Liver (tissue), 9 donors: Measurements from ENCODE around the gene LGALS13. TPM values are rescaled to one million over a fixed set of nuclear protein-coding genes. Genes with fewer than 3 reads are reported as not detected.

Experiments used
- DNase-seq: peaks from one replicate; pipeline ENCODE4 v3.0.0-alpha.2; 2017; ENCODE audit warnings: low spot score
- H3K27ac ChIP-seq, 2 donors: one replicate each; pipeline ENCODE4 v1.7.0; 2013; ENCODE audit warnings: inconsistent platforms in 2 of 2, low read length in 2 of 2, control low read depth in 1 of 2, low read depth in 1 of 2, mild to moderate bottlenecking in 1 of 2
- H3K27me3 ChIP-seq, 4 donors: one replicate each; pipeline versions ENCODE4 v1.6.1 to v1.7.0; 2013; ENCODE audit warnings: low read length in 3 of 4, inconsistent platforms in 1 of 4, mild to moderate bottlenecking in 1 of 4, moderate library complexity in 1 of 4; ENCODE audit not compliant: control insufficient read depth in 4 of 4, insufficient read depth in 4 of 4
- H3K36me3 ChIP-seq, 4 donors: one replicate each; pipeline versions ENCODE4 v1.6.1 to v1.7.0; 2013; ENCODE audit warnings: low read length in 3 of 4, mild to moderate bottlenecking in 3 of 4, low read depth in 1 of 4, moderate library complexity in 1 of 4; ENCODE audit not compliant: control insufficient read depth in 4 of 4, insufficient read depth in 3 of 4
- H3K4me1 ChIP-seq, 4 donors: one replicate each; pipeline versions ENCODE4 v1.6.1 to v1.7.0; 2013; ENCODE audit warnings: low read length in 3 of 4, mild to moderate bottlenecking in 3 of 4, moderate library complexity in 1 of 4; ENCODE audit not compliant: control insufficient read depth in 4 of 4, insufficient read depth in 4 of 4
- H3K4me3 ChIP-seq, 3 donors: one replicate each; pipeline versions ENCODE4 v1.6.1 to v1.7.0; 2013; ENCODE audit warnings: low read length in 3 of 3, control low read depth in 1 of 3, low read depth in 1 of 3, mild to moderate bottlenecking in 1 of 3
- H3K9ac ChIP-seq, 2 donors: one replicate each; pipeline ENCODE4 v1.7.0; 2013; ENCODE audit warnings: low read length in 2 of 2, mild to moderate bottlenecking in 2 of 2, moderate library complexity in 2 of 2, control low read depth in 1 of 2, low read depth in 1 of 2
- H3K9me3 ChIP-seq, 4 donors: one replicate each; pipeline versions ENCODE4 v1.6.1 to v1.7.0; 2013; ENCODE audit warnings: low read length in 3 of 4; ENCODE audit not compliant: control insufficient read depth in 4 of 4
- EGR1 ChIP-seq, 2 donors: IDR thresholded peaks; 2 replicates each; pipeline ENCODE4 v1.6.1; 2016 to 2018; ENCODE audit warnings: antibody characterized with exemption in 2 of 2, low read depth in 2 of 2
- FOXA1 ChIP-seq: IDR thresholded peaks from 2 replicates; pipeline ENCODE4 v1.6.1; 2016; ENCODE audit warnings: antibody characterized with exemption
- FOXA2 ChIP-seq: IDR thresholded peaks from 2 replicates; pipeline ENCODE4 v1.6.1; 2016; ENCODE audit warnings: antibody characterized with exemption
- GABPA ChIP-seq, 2 donors: IDR thresholded peaks in 1 of 2; conservative IDR thresholded peaks in 1 of 2; 2 replicates each; pipeline ENCODE4 v1.6.1; 2016; ENCODE audit warnings: antibody characterized with exemption in 2 of 2, mild to moderate bottlenecking in 1 of 2, moderate library complexity in 1 of 2
- HNF4A ChIP-seq, 2 donors: conservative IDR thresholded peaks; 2 replicates each; pipeline ENCODE4 v1.6.1; 2016; ENCODE audit warnings: antibody characterized with exemption in 2 of 2, mild to moderate bottlenecking in 2 of 2
- HNF4G ChIP-seq: IDR thresholded peaks from 2 replicates; pipeline ENCODE4 v1.6.1; 2016; ENCODE audit warnings: antibody characterized with exemption
- JUND ChIP-seq, 2 donors: IDR thresholded peaks; 2 replicates each; pipeline ENCODE4 v1.6.1; 2016; ENCODE audit warnings: antibody characterized with exemption in 2 of 2
- MAX ChIP-seq: IDR thresholded peaks from 2 replicates; pipeline ENCODE4 v1.6.1; 2016; ENCODE audit warnings: antibody characterized with exemption
- NR2F2 ChIP-seq: IDR thresholded peaks from 2 replicates; pipeline ENCODE4 v1.6.1; 2016; ENCODE audit warnings: antibody characterized with exemption
- RAD21 ChIP-seq, 2 donors: IDR thresholded peaks; 2 replicates each; pipeline ENCODE4 v1.6.1; 2016; ENCODE audit warnings: antibody characterized with exemption in 2 of 2, mild to moderate bottlenecking in 2 of 2
- REST ChIP-seq: IDR thresholded peaks from 2 replicates; pipeline ENCODE4 v1.6.1; 2016; ENCODE audit warnings: antibody characterized with exemption, mild to moderate bottlenecking
- RXRA ChIP-seq, 2 donors: IDR thresholded peaks; 2 replicates each; pipeline ENCODE4 v1.6.1; 2017 to 2018; ENCODE audit warnings: antibody characterized with exemption in 2 of 2, mild to moderate bottlenecking in 1 of 2
- SP1 ChIP-seq: IDR thresholded peaks from 2 replicates; pipeline ENCODE4 v1.6.1; 2018; ENCODE audit warnings: antibody characterized with exemption, mild to moderate bottlenecking
- TAF1 ChIP-seq: conservative IDR thresholded peaks from 2 replicates; pipeline ENCODE4 v1.6.1; 2016; ENCODE audit warnings: antibody characterized with exemption, mild to moderate bottlenecking
- YY1 ChIP-seq: IDR thresholded peaks from 2 replicates; pipeline ENCODE4 v1.6.1; 2016; ENCODE audit warnings: antibody characterized with exemption, mild to moderate bottlenecking
- WGBS: extraction: QIAGEN DNeasy Blood & Tissue Kit; methylation state at CpG from one replicate; pipeline ENCODE4 v1.1.7; 2013; 5-methylcytosine and 5-hydroxymethylcytosine counted together
- polyA plus RNA-seq, 2 donors: library from polyadenylated mRNA; stranded (reverse) in 1 of 2; unstranded in 1 of 2; fragments of 200-250 nt in 1 of 2; fragments of >200 nt in 1 of 2; fragmentation: Nextera tagmentation in 1 of 2; extraction: Ambion mirVana in 1 of 2; gene quantifications; one replicate each; pipeline versions ENCODE4 v1.2.1 to v1.2.3, GENCODE V29; 2013 to 2015
- total RNA-seq, 2 donors: library from RNA; depleted of rRNA; stranded (reverse); fragments of >200 nt; gene quantifications; one replicate each; pipeline ENCODE4 v1.2.3, GENCODE V29; 2014
- TF ChIP-seq, protein P1 (sequence below): IDR thresholded peaks from 2 replicates; pipeline ENCODE4 v1.6.1; 2016; ENCODE audit warnings: antibody characterized with exemption
- TF ChIP-seq, protein P2 (sequence below): IDR thresholded peaks from 2 replicates; pipeline ENCODE4 v1.6.1; 2016; ENCODE audit warnings: antibody characterized with exemption
- TF ChIP-seq, protein P3 (sequence below): fragments of 150-350 bp; IDR thresholded peaks from 2 replicates; pipeline ENCODE4 v1.5.1; 2017; ENCODE audit warnings: improper control_type of control experiment, low read depth, low read length; ENCODE audit not compliant: missing input control
- donor health status: healthy.
- donor health status: healthy.
- donor health status: healthy.
- donor health status: healthy.
- donor health status: healthy.

The LGALS13 gene
- total and polyA plus RNA-seq, 4 donors = not detected

DNA sequence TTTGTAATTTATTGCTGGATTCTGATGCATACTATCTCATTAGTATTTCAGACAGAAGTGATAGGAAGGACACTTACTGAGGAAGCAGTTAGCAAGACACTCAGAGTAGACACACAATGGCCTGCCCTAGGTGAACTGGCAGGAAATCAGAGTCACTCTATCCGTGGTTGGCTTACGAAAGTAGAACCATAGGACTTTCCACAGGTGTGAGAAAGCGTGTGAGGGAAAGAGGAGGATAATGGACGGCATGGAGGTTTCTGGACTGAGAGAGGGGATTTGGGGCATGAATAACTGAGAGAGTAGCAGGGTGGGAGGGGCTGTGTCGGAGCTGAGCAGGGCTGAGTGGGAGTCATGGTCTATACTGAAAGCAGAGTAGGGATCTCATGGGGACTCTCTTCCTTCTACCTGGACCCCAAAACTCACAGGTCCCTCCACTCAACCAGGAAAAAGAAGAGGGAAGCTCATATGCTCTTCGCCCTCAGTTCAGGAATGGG, 43.7 kb upstream of the LGALS13 start (continued):
- TF ChIP-seq FOXA1 (no peak), SP1 (no peak)
- TF ChIP-seq, protein P1, sequence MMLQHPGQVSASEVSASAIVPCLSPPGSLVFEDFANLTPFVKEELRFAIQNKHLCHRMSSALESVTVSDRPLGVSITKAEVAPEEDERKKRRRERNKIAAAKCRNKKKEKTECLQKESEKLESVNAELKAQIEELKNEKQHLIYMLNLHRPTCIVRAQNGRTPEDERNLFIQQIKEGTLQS = no peak

DNA sequence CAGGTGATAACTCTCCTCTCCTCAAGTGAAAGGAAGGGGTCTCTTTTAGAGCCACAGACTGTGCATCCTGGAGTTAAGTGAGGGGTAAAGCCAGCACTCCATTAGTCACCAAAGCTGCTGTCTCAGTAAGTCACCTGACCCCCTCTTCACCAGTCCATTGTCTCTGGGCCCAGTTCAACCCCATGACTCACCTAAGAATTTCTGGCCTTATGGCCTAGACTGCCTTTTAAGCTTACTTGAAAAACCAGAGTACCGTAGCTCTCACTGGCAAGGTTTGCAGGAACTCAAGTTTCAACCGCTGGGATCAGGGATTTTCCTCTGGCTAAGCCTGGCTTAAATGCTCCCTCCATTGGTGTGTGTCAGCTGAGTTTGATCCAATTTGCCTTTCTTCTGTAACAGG, 38.9 kb upstream of the LGALS13 start:
- H3K27ac ChIP-seq = no peak overlapping the region
- no peaks in the 10 kb centered on the region for H3K9me3 ChIP-seq
- H3K4me3 ChIP-seq = no peak overlapping the region
- H3K9ac ChIP-seq = no peak overlapping the region
- H3K27me3 ChIP-seq = peaks cover 0 to 4% (median 0%) of the 10 kb centered on the region in 4 donors
- WGBS = 87% methylated on average over 2 of the region's 2 CpGs
- no peak for DNase-seq
- no peaks in the 10 kb centered on the region for H3K36me3 ChIP-seq
- no peak for TF ChIP-seq YY1
- no peak for TF ChIP-seq EGR1 (IDR thresholded peaks at IDR 0.05; ENCODE audit: low read depth in 2 of 2)
- TF ChIP-seq RXRA (IDR thresholded peaks at IDR 0.05) = no peak
- peaks cover 0 to 2% (median 0%) of the 10 kb centered on the region in 4 donors for H3K4me1 ChIP-seq

DNA sequence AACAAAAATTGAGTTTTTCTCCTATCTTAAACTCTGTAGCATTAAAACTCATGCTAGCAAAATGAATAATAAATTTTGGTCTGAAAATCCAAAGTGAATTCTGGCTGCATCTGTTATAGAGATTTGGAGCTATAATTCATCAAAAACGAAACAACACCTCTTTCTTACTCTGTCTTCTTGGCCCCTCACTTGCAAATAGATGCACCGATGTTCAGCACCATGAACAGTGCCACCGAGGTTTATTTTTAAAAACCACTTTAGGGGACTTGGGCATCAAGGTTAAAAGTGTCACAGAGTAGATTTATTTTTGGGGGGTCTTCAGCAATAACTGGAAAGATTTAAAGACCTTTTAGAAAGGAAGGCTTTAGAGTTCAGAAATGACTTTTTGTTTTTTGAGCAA, 36.3 kb upstream of the LGALS13 start:
- peaks cover 0 to 9% (median 0%) of the 10 kb centered on the region in 4 donors for H3K27me3 ChIP-seq

More for the DNA sequence above, 36.3 kb upstream of the LGALS13 start:
- 39% methylated on average over 3 of the region's 3 CpGs for WGBS
- H3K9ac ChIP-seq = no peak overlapping the region
- DNase-seq = no peak
- TF ChIP-seq MAX = no peak
- no peak for TF ChIP-seq JUND (IDR thresholded peaks at IDR 0.05)
- no peak for TF ChIP-seq HNF4G
- TF ChIP-seq, protein P2, sequence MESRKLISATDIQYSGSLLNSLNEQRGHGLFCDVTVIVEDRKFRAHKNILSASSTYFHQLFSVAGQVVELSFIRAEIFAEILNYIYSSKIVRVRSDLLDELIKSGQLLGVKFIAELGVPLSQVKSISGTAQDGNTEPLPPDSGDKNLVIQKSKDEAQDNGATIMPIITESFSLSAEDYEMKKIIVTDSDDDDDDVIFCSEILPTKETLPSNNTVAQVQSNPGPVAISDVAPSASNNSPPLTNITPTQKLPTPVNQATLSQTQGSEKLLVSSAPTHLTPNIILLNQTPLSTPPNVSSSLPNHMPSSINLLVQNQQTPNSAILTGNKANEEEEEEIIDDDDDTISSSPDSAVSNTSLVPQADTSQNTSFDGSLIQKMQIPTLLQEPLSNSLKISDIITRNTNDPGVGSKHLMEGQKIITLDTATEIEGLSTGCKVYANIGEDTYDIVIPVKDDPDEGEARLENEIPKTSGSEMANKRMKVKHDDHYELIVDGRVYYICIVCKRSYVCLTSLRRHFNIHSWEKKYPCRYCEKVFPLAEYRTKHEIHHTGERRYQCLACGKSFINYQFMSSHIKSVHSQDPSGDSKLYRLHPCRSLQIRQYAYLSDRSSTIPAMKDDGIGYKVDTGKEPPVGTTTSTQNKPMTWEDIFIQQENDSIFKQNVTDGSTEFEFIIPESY = no peak
- TF ChIP-seq EGR1 (IDR thresholded peaks at IDR 0.05; ENCODE audit: low read depth in 2 of 2) = no peak
- TF ChIP-seq, protein P3, sequence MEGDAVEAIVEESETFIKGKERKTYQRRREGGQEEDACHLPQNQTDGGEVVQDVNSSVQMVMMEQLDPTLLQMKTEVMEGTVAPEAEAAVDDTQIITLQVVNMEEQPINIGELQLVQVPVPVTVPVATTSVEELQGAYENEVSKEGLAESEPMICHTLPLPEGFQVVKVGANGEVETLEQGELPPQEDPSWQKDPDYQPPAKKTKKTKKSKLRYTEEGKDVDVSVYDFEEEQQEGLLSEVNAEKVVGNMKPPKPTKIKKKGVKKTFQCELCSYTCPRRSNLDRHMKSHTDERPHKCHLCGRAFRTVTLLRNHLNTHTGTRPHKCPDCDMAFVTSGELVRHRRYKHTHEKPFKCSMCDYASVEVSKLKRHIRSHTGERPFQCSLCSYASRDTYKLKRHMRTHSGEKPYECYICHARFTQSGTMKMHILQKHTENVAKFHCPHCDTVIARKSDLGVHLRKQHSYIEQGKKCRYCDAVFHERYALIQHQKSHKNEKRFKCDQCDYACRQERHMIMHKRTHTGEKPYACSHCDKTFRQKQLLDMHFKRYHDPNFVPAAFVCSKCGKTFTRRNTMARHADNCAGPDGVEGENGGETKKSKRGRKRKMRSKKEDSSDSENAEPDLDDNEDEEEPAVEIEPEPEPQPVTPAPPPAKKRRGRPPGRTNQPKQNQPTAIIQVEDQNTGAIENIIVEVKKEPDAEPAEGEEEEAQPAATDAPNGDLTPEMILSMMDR = no peak
- TF ChIP-seq RAD21 (IDR thresholded peaks at IDR 0.05) = no peak
- TF ChIP-seq GABPA (IDR thresholded peaks at IDR 0.05 in 1 of 2, conservative IDR thresholded peaks at IDR 0.05 in 1 of 2) = no peak
- TF ChIP-seq YY1 = no peak
- TF ChIP-seq REST = no peak
- TF ChIP-seq SP1 = no peak
- no peak for TF ChIP-seq FOXA1
- no peak for TF ChIP-seq HNF4A (conservative IDR thresholded peaks at IDR 0.05)
- no peak for TF ChIP-seq NR2F2
- TF ChIP-seq, protein P1 = no peak
- TF ChIP-seq TAF1 = no peak
- TF ChIP-seq RXRA (IDR thresholded peaks at IDR 0.05) = no peak
- no peak for TF ChIP-seq FOXA2
- no peaks in the 10 kb centered on the region for H3K36me3 ChIP-seq
- H3K4me1 ChIP-seq = no peaks in the 10 kb centered on the region
- no peak overlapping the region for H3K27ac ChIP-seq
- H3K9me3 ChIP-seq = no peaks in the 10 kb centered on the region
- H3K4me3 ChIP-seq = no peak overlapping the region
